Measurements from ENCODE around the gene GAB1. TPM values are rescaled to one million over a fixed set of nuclear protein-coding genes. Genes with fewer than 3 reads are reported as not detected.

The GAB1 gene
- total RNA-seq, 3 donors from 2014 or later: 0.30 to 0.95 (median 0.61) TPM

GRCh38 chr4:143313521-143313920 is 23.2 kb upstream of the GAB1 start:
- H3K4me3 Mint-ChIP-seq: no peak overlapping the region
- H3K4me1 Mint-ChIP-seq (ENCODE audit: low read depth): no peaks in the 10 kb centered on the region
- ATAC-seq (no peak), DNase-seq (no peak)
- H3K36me3 Mint-ChIP-seq (ENCODE audit: insufficient read depth): no peaks in the 10 kb centered on the region
- H3K27me3 Mint-ChIP-seq (ENCODE audit: low read depth): peaks cover 7% of the 10 kb centered on the region
- no peaks in the 10 kb centered on the region for H3K9me3 Mint-ChIP-seq

GRCh38 chr4:143313996-143314395 is 22.7 kb upstream of the GAB1 start:
- Mint-ChIP-seq H3K36me3 (ENCODE audit: insufficient read depth) (no peaks in the 10 kb centered on the region), H3K4me1 (ENCODE audit: low read depth) (no peaks in the 10 kb centered on the region), H3K4me3 (no peak overlapping the region), H3K27me3 (ENCODE audit: low read depth) (peaks cover 7% of the 10 kb centered on the region), H3K9me3 (no peaks in the 10 kb centered on the region)
- ATAC-seq (no peak), DNase-seq (no peak)

- no peaks in the 10 kb centered on the region for H3K4me1 Mint-ChIP-seq (ENCODE audit: low read depth)
- peaks cover 7% of the 10 kb centered on the region for H3K27me3 Mint-ChIP-seq (ENCODE audit: low read depth)
- no peak overlapping the region for H3K4me3 Mint-ChIP-seq
- no peaks in the 10 kb centered on the region for H3K9me3 Mint-ChIP-seq
- no peaks in the 10 kb centered on the region for H3K36me3 Mint-ChIP-seq (ENCODE audit: insufficient read depth)
- ATAC-seq (no peak), DNase-seq (no peak)
Observed at GRCh38 chr4:143320113-143320512, 16.6 kb upstream of the GAB1 start.

GRCh38 chr4:143326735-143327134 is 9.9 kb upstream of the GAB1 start:
- no peaks in the 10 kb centered on the region for H3K4me1 Mint-ChIP-seq (ENCODE audit: low read depth)
- H3K27me3 Mint-ChIP-seq (ENCODE audit: low read depth): peaks cover 17% of the 10 kb centered on the region
- ATAC-seq (no peak), DNase-seq (no peak)
- no peaks in the 10 kb centered on the region for H3K9me3 Mint-ChIP-seq
- no peak overlapping the region for H3K4me3 Mint-ChIP-seq
- H3K36me3 Mint-ChIP-seq (ENCODE audit: insufficient read depth): no peaks in the 10 kb centered on the region

GRCh38 chr4:143329985-143330384 is 6.7 kb upstream of the GAB1 start:
- no peak for ATAC-seq
- DNase-seq: no peak
- Mint-ChIP-seq H3K4me3 (no peak overlapping the region), H3K4me1 (ENCODE audit: low read depth) (no peaks in the 10 kb centered on the region), H3K36me3 (ENCODE audit: insufficient read depth) (no peaks in the 10 kb centered on the region), H3K27me3 (ENCODE audit: low read depth) (peaks cover 26% of the 10 kb centered on the region), H3K9me3 (no peaks in the 10 kb centered on the region)

GRCh38 chr4:143335979-143336780 is 496 bp upstream of the GAB1 start:
- no peaks in the 10 kb centered on the region for H3K36me3 Mint-ChIP-seq (ENCODE audit: insufficient read depth)
- peak; percentile 51 to 53 for ATAC-seq
- DNase-seq: no peak
- peaks cover 6% of the 10 kb centered on the region for H3K4me1 Mint-ChIP-seq (ENCODE audit: low read depth)
- peaks cover 51% of the 10 kb centered on the region for H3K27me3 Mint-ChIP-seq (ENCODE audit: low read depth)
- H3K4me3 Mint-ChIP-seq: peak overlapping the region; percentile 77
- H3K9me3 Mint-ChIP-seq: no peaks in the 10 kb centered on the region

- no peaks in the 10 kb centered on the region for H3K36me3 Mint-ChIP-seq (ENCODE audit: insufficient read depth)
- peaks cover 48% of the 10 kb centered on the region for H3K27me3 Mint-ChIP-seq (ENCODE audit: low read depth)
- peak overlapping the region; percentile 77 for H3K4me3 Mint-ChIP-seq
- ATAC-seq: no peak
- DNase-seq: no peak
- H3K4me1 Mint-ChIP-seq (ENCODE audit: low read depth): peaks cover 6% of the 10 kb centered on the region
- H3K9me3 Mint-ChIP-seq: no peaks in the 10 kb centered on the region
Observed at GRCh38 chr4:143337600-143338287, 1.1 kb downstream of the GAB1 start.

- Mint-ChIP-seq H3K4me1 (ENCODE audit: low read depth) (peaks cover 6% of the 10 kb centered on the region), H3K36me3 (ENCODE audit: insufficient read depth) (no peaks in the 10 kb centered on the region), H3K4me3 (no peak overlapping the region), H3K27me3 (ENCODE audit: low read depth) (peaks cover 52% of the 10 kb centered on the region), H3K9me3 (no peaks in the 10 kb centered on the region)
- DNase-seq (no peak), ATAC-seq (no peak)
Observed at GRCh38 chr4:143338313-143338712, 1.6 kb downstream of the GAB1 start.

- Mint-ChIP-seq H3K9me3 (no peaks in the 10 kb centered on the region), H3K36me3 (ENCODE audit: insufficient read depth) (no peaks in the 10 kb centered on the region), H3K4me3 (no peak overlapping the region), H3K4me1 (ENCODE audit: low read depth) (peaks cover 6% of the 10 kb centered on the region), H3K27me3 (ENCODE audit: low read depth) (peaks cover 48% of the 10 kb centered on the region)
- DNase-seq (no peak), ATAC-seq (no peak)
Observed at GRCh38 chr4:143339497-143339896, 2.8 kb downstream of the GAB1 start.

- no peak for DNase-seq
- Mint-ChIP-seq H3K27me3 (ENCODE audit: low read depth) (peaks cover 38% of the 10 kb centered on the region), H3K4me1 (ENCODE audit: low read depth) (peaks cover 4% of the 10 kb centered on the region), H3K36me3 (ENCODE audit: insufficient read depth) (no peaks in the 10 kb centered on the region), H3K9me3 (no peaks in the 10 kb centered on the region), H3K4me3 (no peak overlapping the region)
- no peak for ATAC-seq
Observed at GRCh38 chr4:143341186-143341755, 4.6 kb downstream of the GAB1 start.

GRCh38 chr4:143343276-143343831 is 6.7 kb downstream of the GAB1 start:
- H3K4me3 Mint-ChIP-seq: no peak overlapping the region
- no peak for ATAC-seq
- no peaks in the 10 kb centered on the region for H3K4me1 Mint-ChIP-seq (ENCODE audit: low read depth)
- DNase-seq: no peak
- no peaks in the 10 kb centered on the region for H3K9me3 Mint-ChIP-seq
- H3K36me3 Mint-ChIP-seq (ENCODE audit: insufficient read depth): no peaks in the 10 kb centered on the region
- H3K27me3 Mint-ChIP-seq (ENCODE audit: low read depth): peaks cover 31% of the 10 kb centered on the region

GRCh38 chr4:143344041-143344440 is 7.4 kb downstream of the GAB1 start:
- peaks cover 30% of the 10 kb centered on the region for H3K27me3 Mint-ChIP-seq (ENCODE audit: low read depth)
- H3K4me3 Mint-ChIP-seq: no peak overlapping the region
- ATAC-seq (no peak), DNase-seq (no peak)
- no peaks in the 10 kb centered on the region for H3K9me3 Mint-ChIP-seq
- no peaks in the 10 kb centered on the region for H3K36me3 Mint-ChIP-seq (ENCODE audit: insufficient read depth)
- no peaks in the 10 kb centered on the region for H3K4me1 Mint-ChIP-seq (ENCODE audit: low read depth)

GRCh38 chr4:143344774-143345173 is 8.1 kb downstream of the GAB1 start:
- H3K9me3 Mint-ChIP-seq: no peaks in the 10 kb centered on the region
- no peak for DNase-seq
- peaks cover 26% of the 10 kb centered on the region for H3K27me3 Mint-ChIP-seq (ENCODE audit: low read depth)
- no peaks in the 10 kb centered on the region for H3K36me3 Mint-ChIP-seq (ENCODE audit: insufficient read depth)
- no peaks in the 10 kb centered on the region for H3K4me1 Mint-ChIP-seq (ENCODE audit: low read depth)
- H3K4me3 Mint-ChIP-seq: no peak overlapping the region
- no peak for ATAC-seq

GRCh38 chr4:143345356-143345755 is 8.7 kb downstream of the GAB1 start:
- no peaks in the 10 kb centered on the region for H3K9me3 Mint-ChIP-seq
- H3K36me3 Mint-ChIP-seq (ENCODE audit: insufficient read depth): no peaks in the 10 kb centered on the region
- ATAC-seq: no peak
- H3K27me3 Mint-ChIP-seq (ENCODE audit: low read depth): peaks cover 25% of the 10 kb centered on the region
- DNase-seq: no peak
- H3K4me3 Mint-ChIP-seq: no peak overlapping the region
- no peaks in the 10 kb centered on the region for H3K4me1 Mint-ChIP-seq (ENCODE audit: low read depth)
